A549 (cell line): ENCODE results near the gene ATG13. TPM values are rescaled to one million over a fixed set of nuclear protein-coding genes. Genes with fewer than 3 reads are reported as not detected.

Source experiments
- ATAC-seq, 2 experiments: fragments of 200-7000 bp in 1 of 2; fragments of >200 bp in 1 of 2; cut with Nextera tagmentation in 1 of 2; cut with Tn5 transposase in 1 of 2; 3 replicates each; pipeline versions ENCODE4 v1.8.0 to v1.9.1; 2018 to 2020; ENCODE audit warnings: mild to moderate bottlenecking in 1 of 2, moderate library complexity in 1 of 2
- CTCF ChIA-PET: fragments of 300-600 bp; sonication (Branson Sonifier 250); formaldehyde crosslinking; extraction: SDS; loops from one replicate; lab custom pipeline; 2021; ENCODE audit warnings: antibody characterized with exemption, inconsistent platforms; lab: Yijun Ruan, JAX
- POLR2A ChIA-PET: fragments of 350-600 bp; formaldehyde crosslinking; extraction: SDS; loops from one replicate; lab custom pipeline; 2021; ENCODE audit warnings: antibody characterized with exemption, inconsistent platforms; lab: Yijun Ruan, JAX
- DNase-seq, 2 experiments: peaks; one replicate each; pipeline versions ENCODE4 v3.0.0 to v3.0.0-alpha.2; 2011 to 2016; ENCODE audit warnings: low read depth in 1 of 2, low spot score in 1 of 2
- FAIRE-seq: peaks from 2 replicates; lab custom pipeline; 2011; peaks lifted over from hg19 to GRCh38; lab: Jason Lieb, UNC
- H3K27ac ChIP-seq, 2 experiments: fragments of >200 bp; sonication (Bioruptor Twin); formaldehyde crosslinking; 3 replicates each; pipeline ENCODE4 v1.5.1; 2016 to 2017
- H3K4me1 ChIP-seq: fragments of >200 bp; sonication (Bioruptor Twin); formaldehyde crosslinking; 3 replicates; pipeline ENCODE4 v1.6.1; 2016
- H3K4me2 ChIP-seq: fragments of >200 bp; sonication (Bioruptor Twin); formaldehyde crosslinking; 3 replicates; pipeline ENCODE4 v1.6.1; 2016
- H3K4me3 ChIP-seq: fragments of >200 bp; sonication (Bioruptor Twin); formaldehyde crosslinking; 3 replicates; pipeline ENCODE4 v1.5.1; 2016
- H3K9me3 ChIP-seq: fragments of >200 bp; sonication (Bioruptor Twin); formaldehyde crosslinking; 3 replicates; pipeline ENCODE4 v1.6.1; 2016
- ATOH8 ChIP-seq: fragments of 250-450 bp; sonication (Bioruptor Pico); IDR thresholded peaks from 2 replicates; pipeline ENCODE4 v1.5.0; 2020; ENCODE audit warnings: low read depth, mild to moderate bottlenecking, moderate library complexity
- BHLHE40 ChIP-seq: IDR thresholded peaks from 2 replicates; pipeline ENCODE4 v1.6.1; 2012; ENCODE audit warnings: low read depth, low read length, inconsistent platforms
- CBX2 ChIP-seq: fragments of 200-600 bp; sonication (generic); IDR thresholded peaks from 2 replicates; pipeline ENCODE4 v1.6.1; 2016; ENCODE audit warnings: low read depth, mild to moderate bottlenecking, borderline replicate concordance
- CEBPB ChIP-seq, 2 experiments: fragments of >200 bp in 1 of 2; sonication (Bioruptor Twin) in 1 of 2; formaldehyde crosslinking in 1 of 2; IDR thresholded peaks; 2 replicates each; pipeline ENCODE4 v1.6.1; 2012 to 2016
- CHD4 ChIP-seq: fragments of 200-600 bp; sonication (generic); IDR thresholded peaks from 2 replicates; pipeline ENCODE4 v1.6.1; 2016; ENCODE audit warnings: antibody characterized with exemption, mild to moderate bottlenecking, borderline replicate concordance
- EHF ChIP-seq: fragments of 250-450 bp; sonication (Bioruptor Pico); IDR thresholded peaks from 2 replicates; pipeline ENCODE4 v1.5.0; 2020; ENCODE audit warnings: mild to moderate bottlenecking
- EP300 ChIP-seq, 2 experiments: fragments of >200 bp; sonication (Bioruptor Twin); formaldehyde crosslinking; IDR thresholded peaks; 2 replicates in 1 of 2; 3 replicates in 1 of 2; pipeline ENCODE4 v1.6.1; 2016 to 2017
- FOSB ChIP-seq: fragments of 250-450 bp; sonication (Bioruptor Pico); IDR thresholded peaks from 2 replicates; pipeline ENCODE4 v1.5.0; 2020; ENCODE audit warnings: mild to moderate bottlenecking, moderate library complexity
- HDAC2 ChIP-seq: fragments of 200-600 bp; sonication (generic); IDR thresholded peaks from 2 replicates; pipeline ENCODE4 v1.6.1; 2016
- HEYL ChIP-seq: fragments of 250-450 bp; sonication (Bioruptor Pico); IDR thresholded peaks from 2 replicates; pipeline ENCODE4 v1.8.0; 2021; ENCODE audit warnings: mild to moderate bottlenecking, moderate library complexity
- HOXB13 ChIP-seq: fragments of 250-450 bp; sonication (Bioruptor Pico); IDR thresholded peaks from 2 replicates; pipeline ENCODE4 v1.5.0; 2020; ENCODE audit warnings: low read depth, mild to moderate bottlenecking, moderate library complexity
- HOXB5 ChIP-seq: fragments of 250-450 bp; sonication (Bioruptor Pico); IDR thresholded peaks from 2 replicates; pipeline ENCODE4 v1.5.0; 2020; ENCODE audit warnings: mild to moderate bottlenecking, moderate library complexity
- JUNB ChIP-seq: fragments of >200 bp; sonication (Bioruptor Twin); formaldehyde crosslinking; IDR thresholded peaks from 2 replicates; pipeline ENCODE4 v1.6.1; 2016
- KDM1A ChIP-seq: fragments of 200-600 bp; sonication (generic); IDR thresholded peaks from 2 replicates; pipeline ENCODE4 v1.6.1; 2016; ENCODE audit warnings: low read depth, mild to moderate bottlenecking
- MAX ChIP-seq: IDR thresholded peaks from 2 replicates; pipeline ENCODE4 v1.6.1; 2012
- NFE2L2 ChIP-seq: fragments of 150-350 bp; conservative IDR thresholded peaks from 2 replicates; pipeline ENCODE4 v1.6.1; 2014; ENCODE audit warnings: low read length
- RARB ChIP-seq: fragments of 250-450 bp; sonication (Bioruptor Pico); IDR thresholded peaks from 2 replicates; pipeline ENCODE4 v1.8.0; 2021; ENCODE audit warnings: mild to moderate bottlenecking, moderate library complexity
- REST ChIP-seq: fragments of 200-600 bp; sonication (generic); IDR thresholded peaks from 2 replicates; pipeline ENCODE4 v1.6.1; 2016; ENCODE audit warnings: antibody characterized with exemption, mild to moderate bottlenecking, moderate library complexity
- RNF2 ChIP-seq: fragments of 200-600 bp; sonication (generic); IDR thresholded peaks from 2 replicates; pipeline ENCODE4 v1.6.1; 2016; ENCODE audit warnings: low read depth, mild to moderate bottlenecking, antibody characterized with exemption, moderate library complexity, borderline replicate concordance
- ZNF302 ChIP-seq: fragments of 250-450 bp; sonication (Bioruptor Pico); IDR thresholded peaks from 2 replicates; pipeline ENCODE4 v1.9.0; 2021; ENCODE audit warnings: inconsistent platforms, mild to moderate bottlenecking, moderate library complexity
- ZSCAN20 ChIP-seq: fragments of 250-450 bp; sonication (Bioruptor Pico); IDR thresholded peaks from 2 replicates; pipeline ENCODE4 v1.8.0; 2022; ENCODE audit warnings: mild to moderate bottlenecking, moderate library complexity
- WGBS: methylation state at CpG from one replicate; pipeline ENCODE4 v1.1.6; 2017; ENCODE audit errors: missing lambda C conversion rate; 5-methylcytosine and 5-hydroxymethylcytosine counted together
- polyA plus RNA-seq, 4 experiments: library from polyadenylated mRNA; depleted of rRNA in 3 of 4; stranded (reverse); fragments of >200 nt; fragmentation: RNase III in 1 of 4; extraction: RNeasy Plus Mini Kit Qiagen cat#74134 plus additional on column Dnase treatment in 1 of 4; gene quantifications; 2 replicates in 3 of 4; 3 replicates in 1 of 4; pipeline ENCODE4 v1.2.3, GENCODE V29; 2011 to 2017

The ATG13 gene
- polyA plus RNA-seq, 2 of the 4 experiments (the other 2 are of a cell fraction) = 39.5 to 58.6 TPM

- no peak overlapping the region for H3K27ac ChIP-seq
- H3K4me1 ChIP-seq = no peaks in the 10 kb centered on the region
- POLR2A ChIA-PET = no interaction called here
- H3K4me3 ChIP-seq = no peak overlapping the region
- WGBS = 86% methylated on average over 1 of the region's 1 CpG
- DNase-seq (no peak), ATAC-seq (no peak), FAIRE-seq (no peak)
- CTCF ChIA-PET = interaction anchor here (0.6 to 1.0 kb wide), 2 partner anchors 11 to 146 kb away, joined by 4 read pairs; no protein-coding TSS in a partner anchor
- no peak for TF ChIP-seq CBX2
- TF ChIP-seq CHD4 = no peak
- TF ChIP-seq FOSB = no peak
- TF ChIP-seq HOXB5 (CRISPR knock-in tag) = no peak
- no peak for TF ChIP-seq RNF2
- TF ChIP-seq ZNF302 (CRISPR knock-in tag) = no peak
- TF ChIP-seq BHLHE40 = no peak
- TF ChIP-seq HDAC2 = no peak
- no peak for TF ChIP-seq HEYL (CRISPR knock-in tag)
- no peak for TF ChIP-seq HOXB13 (CRISPR knock-in tag)
- H3K4me2 ChIP-seq = no peak overlapping the region
- no peaks in the 10 kb centered on the region for H3K9me3 ChIP-seq
Measured at GRCh38 chr11:46604796-46605195, 12.6 kb upstream of the ATG13 start.

- no peak for FAIRE-seq
- no peaks in the 10 kb centered on the region for H3K9me3 ChIP-seq
- H3K4me2 ChIP-seq = no peak overlapping the region
- ChIA-PET POLR2A (interaction anchor here (1.1 kb wide), 1 partner anchor 14 kb away, joined by 4 read pairs; the partner anchor contains the start of gene AMBRA1), CTCF (interaction anchor here (1.4 kb wide), 2 partner anchors 11 to 218 kb away, joined by 4 read pairs; no protein-coding TSS in a partner anchor)
- H3K4me3 ChIP-seq = no peak overlapping the region
- no peak overlapping the region for H3K27ac ChIP-seq
- 0 out of 3 replicates have a peak, but pooled peaks cover 6% of the 10 kb centered on the region for H3K4me1 ChIP-seq
- TF ChIP-seq RARB (CRISPR knock-in tag) = no peak
- TF ChIP-seq NFE2L2 = no peak
- no peak for TF ChIP-seq FOSB
- no peak for TF ChIP-seq ZSCAN20 (CRISPR knock-in tag)
- no peak for TF ChIP-seq MAX
- no peak for TF ChIP-seq ATOH8 (CRISPR knock-in tag)
- no peak for TF ChIP-seq HOXB5 (CRISPR knock-in tag)
- no peak for TF ChIP-seq RNF2
- TF ChIP-seq EP300 (IDR thresholded peaks at IDR 0.05) = no peak
- no peak for TF ChIP-seq KDM1A
- TF ChIP-seq EHF (CRISPR knock-in tag) = no peak
- TF ChIP-seq JUNB = no peak
- no peak for TF ChIP-seq CEBPB (IDR thresholded peaks at IDR 0.05)
- no peak for ATAC-seq
- no peak for DNase-seq
- 91% methylated on average over 1 of the region's 1 CpG for WGBS
Measured at GRCh38 chr11:46607516-46607915, 9.8 kb upstream of the ATG13 start.

- H3K4me1 ChIP-seq = 0 out of 3 replicates have a peak, but pooled peaks cover 6% of the 10 kb centered on the region
- 96% methylated on average over 6 of the region's 6 CpGs for WGBS
- no peak overlapping the region for H3K4me3 ChIP-seq
- no peaks in the 10 kb centered on the region for H3K9me3 ChIP-seq
- ATAC-seq (no peak), FAIRE-seq (no peak)
- CTCF ChIA-PET = interaction anchor here (0.5 kb wide), 1 partner anchor 25 kb away, joined by 3 read pairs; no protein-coding TSS in a partner anchor
- H3K4me2 ChIP-seq = no peak overlapping the region
- POLR2A ChIA-PET = no interaction called here
- no peak for TF ChIP-seq REST
- TF ChIP-seq ATOH8 (CRISPR knock-in tag) = no peak
- TF ChIP-seq, all 56 proteins: peak for 0
- no peak overlapping the region for H3K27ac ChIP-seq
- no peak for DNase-seq
Measured at GRCh38 chr11:46609386-46609785, 8.0 kb upstream of the ATG13 start.
